ENCODE data around the gene BUD31.

BUD31 gene

DNA sequence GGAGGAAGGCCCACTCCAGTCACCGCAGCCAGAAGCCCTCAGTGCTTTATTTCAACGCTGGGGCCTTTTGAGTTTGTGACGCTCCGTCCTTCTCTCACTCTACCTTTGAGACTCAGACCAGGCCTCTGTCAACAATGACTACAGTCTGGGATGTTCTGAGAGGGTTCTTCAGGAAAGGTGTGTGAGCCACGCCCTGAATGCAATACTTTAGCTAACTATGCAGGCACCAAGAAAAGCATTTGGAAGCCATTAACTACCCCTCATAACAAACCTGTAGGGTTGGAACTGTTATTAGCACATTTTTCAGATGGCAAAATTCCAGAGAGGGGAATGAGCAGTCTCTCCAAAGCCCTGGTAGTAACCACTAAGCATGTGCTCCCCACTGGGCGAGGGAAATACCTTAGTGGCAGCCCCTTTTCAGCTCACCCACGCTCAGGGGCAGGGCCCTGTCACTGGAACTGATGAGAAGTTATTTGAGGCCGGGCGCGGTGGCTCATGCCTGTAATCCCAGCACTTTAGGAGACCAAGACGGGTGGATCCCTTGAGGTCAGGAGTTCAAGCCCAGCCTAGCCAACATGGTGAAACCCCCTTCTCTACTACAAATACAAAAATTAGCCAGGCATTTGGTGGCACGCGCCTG lies 39.9 kb upstream of the BUD31 start:
- TF ChIP-seq, protein P1, sequence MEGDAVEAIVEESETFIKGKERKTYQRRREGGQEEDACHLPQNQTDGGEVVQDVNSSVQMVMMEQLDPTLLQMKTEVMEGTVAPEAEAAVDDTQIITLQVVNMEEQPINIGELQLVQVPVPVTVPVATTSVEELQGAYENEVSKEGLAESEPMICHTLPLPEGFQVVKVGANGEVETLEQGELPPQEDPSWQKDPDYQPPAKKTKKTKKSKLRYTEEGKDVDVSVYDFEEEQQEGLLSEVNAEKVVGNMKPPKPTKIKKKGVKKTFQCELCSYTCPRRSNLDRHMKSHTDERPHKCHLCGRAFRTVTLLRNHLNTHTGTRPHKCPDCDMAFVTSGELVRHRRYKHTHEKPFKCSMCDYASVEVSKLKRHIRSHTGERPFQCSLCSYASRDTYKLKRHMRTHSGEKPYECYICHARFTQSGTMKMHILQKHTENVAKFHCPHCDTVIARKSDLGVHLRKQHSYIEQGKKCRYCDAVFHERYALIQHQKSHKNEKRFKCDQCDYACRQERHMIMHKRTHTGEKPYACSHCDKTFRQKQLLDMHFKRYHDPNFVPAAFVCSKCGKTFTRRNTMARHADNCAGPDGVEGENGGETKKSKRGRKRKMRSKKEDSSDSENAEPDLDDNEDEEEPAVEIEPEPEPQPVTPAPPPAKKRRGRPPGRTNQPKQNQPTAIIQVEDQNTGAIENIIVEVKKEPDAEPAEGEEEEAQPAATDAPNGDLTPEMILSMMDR (IDR thresholded peaks at IDR 0.05; ENCODE audit: low read depth, low read length): no peak

DNA sequence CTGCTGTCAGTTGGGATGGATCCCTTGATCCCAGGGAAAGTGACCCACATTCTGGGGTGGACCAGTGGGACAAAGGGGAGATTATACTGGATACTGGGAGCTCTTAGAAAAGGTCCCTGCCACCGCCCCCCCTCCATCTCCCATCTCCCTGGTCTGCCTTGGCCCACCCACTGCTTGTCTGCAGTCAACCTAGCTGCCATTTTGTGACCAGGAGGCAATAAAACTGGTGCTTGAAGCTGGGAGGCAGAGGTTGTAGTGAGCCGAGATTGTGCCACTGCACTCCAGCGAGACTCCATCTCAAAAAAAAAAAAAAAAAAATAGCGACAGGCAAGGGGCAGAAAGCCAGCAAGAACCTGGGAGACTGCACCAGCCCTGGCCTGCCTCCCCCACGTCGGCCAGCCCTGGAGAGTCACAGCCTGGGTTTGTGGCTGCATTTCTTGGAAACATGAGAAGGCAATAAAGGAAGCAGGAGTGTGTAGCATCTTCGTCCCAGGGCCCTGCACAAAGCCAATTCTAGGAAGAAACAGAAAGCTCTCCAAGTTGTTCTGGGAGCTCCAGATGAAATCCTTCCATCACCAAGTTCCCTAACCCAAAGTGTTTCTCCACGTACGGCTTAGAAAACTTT lies 38.9 kb upstream of the BUD31 start:
- peak; percentile 47 for DNase-seq (ENCODE audit: low read depth, low spot score)
- in situ Hi-C loops (cut with HindIII; ENCODE audit: low sequenced_read_pairs): no loop called here
- TF ChIP-seq, protein P1 (IDR thresholded peaks at IDR 0.05; ENCODE audit: low read depth, low read length): no peak
- no peak overlapping the region for H3K4me3 ChIP-seq (ENCODE audit: low read depth, low read length)

More for the DNA sequence above, 39.9 kb upstream of the BUD31 start:
- H3K4me3 ChIP-seq (ENCODE audit: low read depth, low read length): no peak overlapping the region
- in situ Hi-C loops (cut with HindIII; ENCODE audit: low sequenced_read_pairs): no loop called here
- DNase-seq (ENCODE audit: low read depth, low spot score): no peak

DNA sequence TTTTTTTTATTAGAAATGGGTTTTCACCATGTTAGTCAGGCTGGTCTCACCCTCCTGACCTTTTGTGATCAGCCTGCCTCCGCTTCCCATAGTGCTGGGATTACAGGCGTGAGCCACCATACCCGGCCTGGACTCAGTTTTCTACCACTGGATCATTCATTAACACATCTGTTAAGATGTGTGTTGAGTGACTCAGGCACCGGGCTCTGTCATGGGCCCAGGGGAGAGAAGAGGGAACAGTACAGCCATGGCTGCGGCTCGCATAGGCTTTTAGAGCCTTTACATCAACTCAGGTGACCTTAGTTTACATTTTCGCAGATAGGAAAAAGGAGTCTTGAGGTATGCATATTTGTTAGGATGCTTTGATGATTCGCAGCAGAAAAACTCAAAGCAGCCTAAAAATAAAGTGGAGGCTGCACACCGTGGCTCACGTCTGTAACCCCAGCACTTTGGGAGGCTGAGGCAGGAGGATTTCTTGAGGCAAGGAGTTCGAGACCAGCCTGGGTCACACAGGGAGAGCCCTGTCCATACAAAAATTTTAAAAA lies 37.3 kb upstream of the BUD31 start:
- in situ Hi-C loops (cut with HindIII; ENCODE audit: low sequenced_read_pairs): no loop called here
- H3K4me3 ChIP-seq (ENCODE audit: low read depth, low read length): no peak overlapping the region
- no peak for DNase-seq (ENCODE audit: low read depth, low spot score)
- TF ChIP-seq, protein P1 (IDR thresholded peaks at IDR 0.05; ENCODE audit: low read depth, low read length): no peak

DNA sequence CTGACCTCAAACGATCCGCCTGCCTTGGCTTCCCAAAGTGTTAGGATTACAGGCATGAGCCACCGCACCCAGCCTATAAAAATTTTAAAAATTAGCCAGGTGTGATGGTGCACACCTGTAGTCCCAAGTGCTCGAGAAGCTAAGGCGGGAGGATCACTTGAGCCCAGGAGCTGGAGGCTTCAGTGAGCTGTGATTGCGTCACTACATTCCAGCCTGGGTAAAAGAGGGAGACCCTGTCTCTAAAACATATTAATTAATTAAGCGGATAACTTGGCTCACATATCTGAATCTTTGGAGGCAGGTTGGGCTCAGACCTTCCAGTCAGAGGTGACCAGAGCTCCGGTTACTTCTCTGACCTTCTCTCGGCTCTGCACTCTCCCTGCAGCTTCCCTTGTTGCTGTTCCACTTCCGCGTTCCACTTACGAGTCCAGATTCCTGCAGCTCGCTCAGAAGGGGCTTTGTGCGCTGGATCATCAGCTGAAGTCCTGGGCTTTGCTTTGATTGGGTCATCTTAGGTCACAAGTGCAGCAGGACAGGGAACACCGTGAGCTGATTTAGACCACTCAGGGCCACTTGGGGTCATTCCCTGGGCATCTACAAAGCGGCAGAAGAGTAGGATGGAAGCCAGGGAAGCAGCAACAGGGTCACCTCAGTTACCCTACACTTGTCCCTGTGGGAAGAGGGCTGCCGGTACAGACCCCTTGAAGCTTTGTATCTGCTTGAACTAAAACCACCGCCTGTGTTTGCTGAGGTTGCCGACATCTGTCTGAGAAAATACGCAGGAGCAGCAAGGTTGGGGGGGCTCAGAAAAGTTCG lies 36.3 kb upstream of the BUD31 start:
- no peak for DNase-seq (ENCODE audit: low read depth, low spot score)
- in situ Hi-C loops (cut with HindIII; ENCODE audit: low sequenced_read_pairs): no loop called here
- TF ChIP-seq, protein P1 (IDR thresholded peaks at IDR 0.05; ENCODE audit: low read depth, low read length): no peak
- H3K4me3 ChIP-seq (ENCODE audit: low read depth, low read length): no peak overlapping the region

DNA sequence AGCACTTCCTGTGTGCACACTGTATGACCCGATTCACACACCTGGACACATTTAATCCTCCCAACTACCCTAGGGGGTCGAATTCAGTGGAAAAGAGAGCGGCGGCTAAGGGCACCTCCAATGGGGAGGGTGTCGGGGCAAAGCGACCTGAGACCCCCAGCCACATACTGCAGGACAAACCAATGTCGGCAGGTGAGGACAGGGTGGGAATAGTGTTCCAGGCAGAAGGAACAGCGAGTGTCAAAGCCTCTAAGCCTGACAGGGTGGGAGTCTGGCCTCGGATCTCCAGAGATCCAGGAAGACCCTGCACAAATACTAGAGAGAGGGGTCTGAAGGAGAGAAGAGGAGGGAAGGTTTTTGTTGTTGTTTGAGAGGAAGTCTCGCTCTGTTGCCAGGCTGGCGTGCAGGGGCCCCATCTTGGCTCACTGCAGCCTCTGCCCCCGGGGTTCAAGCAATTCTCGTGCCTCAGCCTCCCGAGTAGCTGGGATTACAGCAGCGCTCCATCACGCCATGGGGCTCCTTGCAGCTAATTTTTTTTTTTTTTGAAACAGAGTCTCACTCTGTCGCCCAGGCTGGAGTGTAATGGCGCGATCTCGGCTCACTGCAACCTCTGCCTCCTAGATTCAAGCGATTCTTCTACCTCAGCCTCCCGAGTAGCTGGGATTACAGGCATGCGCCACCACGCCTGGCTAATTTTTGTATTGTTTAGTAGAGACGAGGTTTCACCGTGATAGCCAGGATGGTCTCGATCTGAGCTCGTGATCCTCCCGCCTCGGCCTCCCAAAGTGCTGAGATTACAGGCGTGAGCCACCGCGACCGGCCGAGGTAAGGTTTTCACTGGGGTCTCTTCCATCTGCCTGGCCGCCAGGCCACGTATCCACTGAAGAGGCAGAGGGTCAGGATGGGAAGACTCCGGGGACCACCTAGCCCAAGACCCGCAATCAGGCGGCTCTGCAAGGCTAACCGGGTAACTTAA lies 35.4 kb upstream of the BUD31 start:
- H3K4me3 ChIP-seq (ENCODE audit: low read depth, low read length): no peak overlapping the region
- in situ Hi-C loops (cut with HindIII; ENCODE audit: low sequenced_read_pairs): no loop called here
- TF ChIP-seq, protein P1 (IDR thresholded peaks at IDR 0.05; ENCODE audit: low read depth, low read length): no peak
- DNase-seq (ENCODE audit: low read depth, low spot score): no peak

Measured in astrocyte of the spinal cord (primary cell).